Esophagus squamous epithelium (tissue), 5 donors: ENCODE results near the gene STON2. TPM values are rescaled to one million over a fixed set of nuclear protein-coding genes. Genes with fewer than 3 reads are reported as not detected.

ENCODE experiments used
- DNase-seq: peaks from one replicate; lab custom pipeline; 2025; lab: John Stamatoyannopoulos, UW
- H3K27ac ChIP-seq, 4 donors: fragments of 200-600 bp; sonication (generic); one replicate each; pipeline ENCODE4 v1.5.1; 2016 to 2019; ENCODE audit warnings: mild to moderate bottlenecking in 1 of 4
- H3K27me3 ChIP-seq, 4 donors: fragments of 200-600 bp; sonication (generic); 1 replicate in 3 of 4; 2 replicates in 1 of 4; pipeline versions ENCODE4 v1.5.1 to v1.6.0; 2017 to 2021; ENCODE audit warnings: antibody characterized with exemption in 1 of 4
- H3K36me3 ChIP-seq, 3 donors: fragments of 200-600 bp; sonication (generic); one replicate each; pipeline ENCODE4 v1.5.1; 2016 to 2019
- H3K4me1 ChIP-seq, 3 donors: fragments of 200-600 bp; sonication (generic); one replicate each; pipeline ENCODE4 v1.5.1; 2017 to 2019
- H3K4me3 ChIP-seq, 4 donors: fragments of 200-600 bp; sonication (generic); 1 replicate in 3 of 4; 2 replicates in 1 of 4; pipeline ENCODE4 v1.5.1; 2016 to 2019; ENCODE audit warnings: mild to moderate bottlenecking in 2 of 4, moderate library complexity in 1 of 4
- H3K9me3 ChIP-seq, 3 donors: fragments of 200-600 bp; sonication (generic); one replicate each; pipeline ENCODE4 v1.5.1; 2016 to 2019
- CTCF ChIP-seq, 6 experiments: fragments of 450-650 bp in 4 of 6; fragments of 200-600 bp in 2 of 6; sonication (generic) in 2 of 6; IDR thresholded peaks; one replicate each; pipeline ENCODE4 v1.5.1; 2016 to 2019; ENCODE audit warnings: antibody characterized with exemption in 6 of 6, mild to moderate bottlenecking in 4 of 6, moderate library complexity in 4 of 6
- POLR2A ChIP-seq, 4 donors: fragments of 450-650 bp; IDR thresholded peaks; one replicate each; pipeline ENCODE4 v1.6.1; 2017; ENCODE audit warnings: antibody characterized with exemption in 4 of 4, mild to moderate bottlenecking in 4 of 4, moderate library complexity in 3 of 4
- WGBS, 2 donors: methylation state at CpG; one replicate each; pipeline ENCODE4 v1.1.5; 2018; 5-methylcytosine and 5-hydroxymethylcytosine counted together
- intact Hi-C: fragments of 100-400 bp; cut with DNase I; formaldehyde crosslinking; loops from one replicate; pipeline ENCODE4 v1.15.0; 2022
- total RNA-seq, 4 donors: library from RNA; depleted of rRNA; stranded (reverse); fragments of >200 nt; gene quantifications; one replicate each; pipeline ENCODE4 v1.1.0, GENCODE V29; 2016
- donor health status: DM: yes; HTN: yes; CAD: no.

The STON2 gene
- total RNA-seq, 4 donors from 2014 or later = 58.7 to 71.6 (median 67.1) TPM

- H3K27ac ChIP-seq = peak within 1 kb of the TSS; percentile 97 to 100 (median 99)
- H3K27me3 ChIP-seq = no peaks in the 10 kb centered on the region
- H3K4me3 ChIP-seq = peak within 1 kb of the TSS; percentile 74 to 93 (median 82)
- H3K4me1 ChIP-seq = peaks cover 6 to 36% (median 15%) of the 10 kb centered on the region in 3 donors
- peaks cover 0 to 3% (median 0%) of the 10 kb centered on the region in 3 donors for H3K36me3 ChIP-seq
- peak; percentile 91 for DNase-seq
- intact Hi-C loops = no loop called here
- TF ChIP-seq POLR2A (IDR thresholded peaks at IDR 0.05) = peak in 3 of 4 donors; percentile 55 to 96 (median 82)
- peak in 1 of 6 experiments; percentile 5 for TF ChIP-seq CTCF (IDR thresholded peaks at IDR 0.05)
- WGBS, 2 donors = 0% methylated on average over 10 to 35 of the region's 84 CpGs
- no peaks in the 10 kb centered on the region for H3K9me3 ChIP-seq
Observed at GRCh38 chr14:81220830-81221578, 179.1 kb downstream of the STON2 start, which contains the start of gene GTF2A1. TSS of gene GTF2A1 (minus strand) at chr14:81220959. CDS start at chr14:81220518, 441 bp downstream.

DNA sequence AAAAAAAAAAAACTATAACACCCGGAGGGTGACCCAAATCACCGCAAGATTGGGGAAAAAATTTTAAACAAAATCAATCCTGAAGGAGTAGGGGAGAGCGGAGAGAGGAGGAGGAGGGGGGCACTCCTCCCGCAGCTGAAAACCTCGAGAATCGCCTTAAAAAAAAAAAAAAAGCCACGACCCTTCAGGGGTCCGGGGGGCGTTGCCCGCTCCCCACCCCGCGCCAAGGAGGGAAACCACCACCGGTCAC lies 179.6 kb downstream of the STON2 start:
- TF ChIP-seq CTCF (IDR thresholded peaks at IDR 0.05) = no peak
- peak in 2 of 4 donors; percentile 37 to 98 for TF ChIP-seq POLR2A (IDR thresholded peaks at IDR 0.05)
- no peak for DNase-seq
- H3K4me3 ChIP-seq = peak overlapping the region; percentile 74 to 93 (median 82)
- H3K4me1 ChIP-seq = peaks cover 6 to 36% (median 15%) of the 10 kb centered on the region in 3 donors
- no peaks in the 10 kb centered on the region for H3K27me3 ChIP-seq
- intact Hi-C loops = no loop called here
- H3K27ac ChIP-seq = peak overlapping the region; percentile 97 to 99 (median 99)
- peaks cover 0 to 8% (median 0%) of the 10 kb centered on the region in 3 donors for H3K36me3 ChIP-seq
- no peaks in the 10 kb centered on the region for H3K9me3 ChIP-seq
- 0% methylated on average over 8 to 10 of the region's 13 CpGs for WGBS, 2 donors

GRCh38 chr14:81219759-81220579 lies 180.2 kb downstream of the STON2 start:
- H3K27me3 ChIP-seq = no peaks in the 10 kb centered on the region
- peak overlapping the region; percentile 74 to 93 (median 82) for H3K4me3 ChIP-seq
- H3K27ac ChIP-seq = peak overlapping the region; percentile 97 to 100 (median 99)
- DNase-seq = no peak
- no peak for TF ChIP-seq POLR2A (IDR thresholded peaks at IDR 0.05)
- no peak for TF ChIP-seq CTCF (IDR thresholded peaks at IDR 0.05)
- intact Hi-C loops = no loop called here
- H3K36me3 ChIP-seq = peaks cover 0 to 13% (median 3%) of the 10 kb centered on the region in 3 donors
- no peaks in the 10 kb centered on the region for H3K9me3 ChIP-seq
- 0 to 2% methylated on average over 11 to 16 of the region's 84 CpGs for WGBS, 2 donors
- peaks cover 6 to 36% (median 15%) of the 10 kb centered on the region in 3 donors for H3K4me1 ChIP-seq

DNA sequence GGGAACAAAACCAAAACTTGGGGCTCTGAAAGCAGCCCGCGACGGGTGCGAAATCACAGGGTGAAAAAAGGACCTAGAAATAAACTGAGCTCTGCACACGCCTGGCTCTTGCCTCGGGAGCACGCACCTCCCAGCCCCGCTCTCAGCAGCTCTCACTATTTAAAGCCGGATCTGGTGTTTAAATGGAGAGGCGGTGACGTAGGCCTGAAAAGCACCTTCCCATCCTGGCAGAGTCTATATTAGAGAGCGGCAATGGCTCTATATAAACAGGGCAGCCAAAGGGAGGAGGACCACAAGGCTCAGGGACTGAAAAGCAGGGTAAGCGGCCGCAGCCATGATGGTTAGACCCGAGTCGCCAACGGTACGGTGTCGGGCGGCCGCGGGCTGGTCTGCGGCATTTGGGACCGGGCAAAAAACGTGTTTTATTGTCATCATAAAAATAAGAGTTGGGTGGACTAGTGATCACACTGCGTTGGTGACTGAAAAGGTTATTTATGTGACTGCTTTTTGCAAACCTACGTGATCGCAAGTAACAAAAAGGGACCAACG lies 180.8 kb downstream of the STON2 start:
- peak; percentile 60 for DNase-seq
- no peaks in the 10 kb centered on the region for H3K27me3 ChIP-seq
- intact Hi-C loops = no loop called here
- peaks cover 0 to 20% (median 4%) of the 10 kb centered on the region in 3 donors for H3K36me3 ChIP-seq
- TF ChIP-seq POLR2A (IDR thresholded peaks at IDR 0.05) (peak; percentile 18 to 99 (median 99)), CTCF (IDR thresholded peaks at IDR 0.05) (peak in 2 of 6 experiments; percentile 4 to 11)
- peaks cover 6 to 36% (median 15%) of the 10 kb centered on the region in 3 donors for H3K4me1 ChIP-seq
- 0 to 1% methylated on average over 25 to 28 of the region's 29 CpGs for WGBS, 2 donors
- H3K27ac ChIP-seq = peak overlapping the region; percentile 97 to 100 (median 99)
- H3K4me3 ChIP-seq = peak overlapping the region; percentile 74 to 93 (median 82)
- H3K9me3 ChIP-seq = no peaks in the 10 kb centered on the region
